H1 (cell line): Measurements from ENCODE around the gene FNDC1. TPM values are rescaled to one million over a fixed set of nuclear protein-coding genes. Genes with fewer than 3 reads are reported as not detected.

ENCODE experiments used
- CTCF ChIA-PET: fragments of 300-600 bp; sonication (Branson Sonifier 250); formaldehyde crosslinking; loops from one replicate; lab custom pipeline; 2021; ENCODE audit not compliant: partially characterized antibody; lab: Charles Lee
- POLR2A ChIA-PET: fragments of 300-600 bp; sonication (Branson Sonifier 250); formaldehyde crosslinking; loops from one replicate; lab custom pipeline; 2021; ENCODE audit warnings: inconsistent platforms; ENCODE audit not compliant: partially characterized antibody; lab: Charles Lee
- DNase-seq, 2 experiments: peaks; one replicate each; pipeline versions ENCODE4 v3.0.0 to v3.0.0-alpha.2; 2010 to 2022; ENCODE audit warnings: low spot score in 2 of 2, low read depth in 1 of 2, mixed read lengths in 1 of 2
- FAIRE-seq: peaks from 2 replicates; lab custom pipeline; 2011; peaks lifted over from hg19 to GRCh38; lab: Jason Lieb, UNC
- H2AFZ ChIP-seq: 2 replicates; pipeline ENCODE4 v1.8.1; 2012; ENCODE audit warnings: low read length, inconsistent platforms
- H2AK5ac ChIP-seq: 2 replicates; pipeline ENCODE4 v1.6.1; 2013; ENCODE audit warnings: low read depth, low read length
- H2BK120ac ChIP-seq: replicated peaks from 2 replicates; pipeline ENCODE3; 2013; ENCODE audit warnings: low read depth, low read length, inconsistent platforms
- H2BK12ac ChIP-seq: 2 replicates; pipeline ENCODE4 v1.6.1; 2013; ENCODE audit warnings: low read depth, low read length
- H2BK15ac ChIP-seq: 2 replicates; pipeline ENCODE4 v1.6.1; 2013; ENCODE audit warnings: low read length
- H2BK20ac ChIP-seq: 2 replicates; pipeline ENCODE4 v1.6.1; 2013; ENCODE audit warnings: low read length
- H2BK5ac ChIP-seq: 2 replicates; pipeline ENCODE4 v1.6.1; 2013; ENCODE audit warnings: low read depth, low read length
- H3K14ac ChIP-seq: 2 replicates; pipeline ENCODE4 v1.6.1; 2013; ENCODE audit warnings: inconsistent platforms; ENCODE audit not compliant: insufficient read length
- H3K18ac ChIP-seq: 2 replicates; pipeline ENCODE4 v1.6.1; 2013; ENCODE audit warnings: low read length; ENCODE audit errors: extremely low read depth
- H3K23ac ChIP-seq: 2 replicates; pipeline ENCODE4 v1.6.1; 2013; ENCODE audit warnings: inconsistent platforms; ENCODE audit not compliant: insufficient read length
- H3K23me2 ChIP-seq: 2 replicates; pipeline ENCODE4 v1.6.1; 2013; ENCODE audit warnings: low read depth, low read length
- H3K27ac ChIP-seq: 2 replicates; pipeline ENCODE4 v1.6.1; 2011; ENCODE audit warnings: low read depth, low read length, inconsistent platforms
- H3K27me3 ChIP-seq, 4 experiments: replicated peaks in 1 of 4; 1 replicate in 1 of 4; 2 replicates in 3 of 4; pipeline versions ENCODE4 v1.6.1 to v1.8.1; 2011 to 2013; ENCODE audit warnings: low read length in 3 of 4, mild to moderate bottlenecking in 3 of 4, inconsistent platforms in 2 of 4, mixed read lengths in 2 of 4, moderate library complexity in 1 of 4; ENCODE audit not compliant: control insufficient read depth in 3 of 4, insufficient read depth in 3 of 4; ENCODE audit errors: extremely low read depth in 1 of 4
- H3K36me3 ChIP-seq, 4 experiments: 2 replicates each; pipeline versions ENCODE4 v1.6.1 to v1.8.1; 2011 to 2013; ENCODE audit warnings: mild to moderate bottlenecking in 4 of 4, low read length in 3 of 4, moderate library complexity in 2 of 4, control low read depth in 1 of 4, inconsistent platforms in 1 of 4; ENCODE audit not compliant: insufficient read depth in 4 of 4, control insufficient read depth in 2 of 4
- H3K4ac ChIP-seq: replicated peaks from 2 replicates; pipeline ENCODE3; 2013; ENCODE audit warnings: low read length, low read depth, mixed read lengths, inconsistent platforms; ENCODE audit not compliant: insufficient read length
- H3K4me1 ChIP-seq, 4 experiments: replicated peaks in 1 of 4; 1 replicate in 1 of 4; 2 replicates in 3 of 4; pipeline versions ENCODE4 v1.6.1 to v1.8.1; 2011 to 2013; ENCODE audit warnings: low read length in 3 of 4, inconsistent platforms in 2 of 4, mixed read lengths in 1 of 4; ENCODE audit not compliant: insufficient read depth in 4 of 4, control insufficient read depth in 3 of 4
- H3K4me2 ChIP-seq, 2 experiments: 2 replicates each; pipeline versions ENCODE4 v1.6.1 to v1.8.1; 2011 to 2013; ENCODE audit warnings: low read depth in 2 of 2, low read length in 2 of 2, control low read depth in 1 of 2, inconsistent platforms in 1 of 2, mild to moderate bottlenecking in 1 of 2; ENCODE audit not compliant: insufficient read depth in 1 of 2
- H3K4me3 ChIP-seq, 4 experiments: fragments of 200-600, 300-600 bp in 1 of 4; sonication (generic), shearing (Covaris generic), sonication (Bioruptor Twin) in 1 of 4; 2 replicates each; pipeline versions ENCODE4 v1.5.1 to v1.8.1; 2011 to 2016; ENCODE audit warnings: low read length in 4 of 4, low read depth in 3 of 4, control low read depth in 2 of 4, inconsistent platforms in 2 of 4, mild to moderate bottlenecking in 2 of 4, mixed read lengths in 1 of 4, moderate library complexity in 1 of 4; ENCODE audit not compliant: insufficient read depth in 2 of 4; ENCODE audit errors: extremely low read depth in 1 of 4
- H3K56ac ChIP-seq: replicated peaks from 2 replicates; pipeline ENCODE3; 2013; ENCODE audit warnings: low read depth, mild to moderate bottlenecking, mixed read lengths, low read length, inconsistent platforms; ENCODE audit not compliant: insufficient read length
- H3K79me1 ChIP-seq: 2 replicates; pipeline ENCODE4 v1.6.1; 2013; ENCODE audit warnings: low read depth, low read length, control low read depth
- H3K79me2 ChIP-seq, 2 experiments: 2 replicates each; pipeline versions ENCODE4 v1.6.1 to v1.8.1; 2012 to 2013; ENCODE audit warnings: low read length in 2 of 2, mild to moderate bottlenecking in 2 of 2, inconsistent platforms in 1 of 2; ENCODE audit not compliant: insufficient read depth in 2 of 2, control insufficient read depth in 1 of 2
- H3K9ac ChIP-seq, 4 experiments: replicated peaks in 1 of 4; 1 replicate in 1 of 4; 2 replicates in 3 of 4; pipeline versions ENCODE4 v1.6.1 to v1.8.1; 2011 to 2013; ENCODE audit warnings: low read depth in 3 of 4, low read length in 3 of 4, control low read depth in 2 of 4, mild to moderate bottlenecking in 2 of 4, moderate library complexity in 2 of 4, inconsistent platforms in 1 of 4; ENCODE audit errors: extremely low read depth in 1 of 4
- H3K9me3 ChIP-seq, 2 experiments: 2 replicates each; pipeline versions ENCODE4 v1.6.1 to v1.8.1; 2012 to 2013; ENCODE audit warnings: mild to moderate bottlenecking in 2 of 2, moderate library complexity in 2 of 2, control low read depth in 1 of 2, inconsistent platforms in 1 of 2, low read depth in 1 of 2, low read length in 1 of 2, mixed read lengths in 1 of 2; ENCODE audit not compliant: insufficient read depth in 2 of 2
- H4K20me1 ChIP-seq, 2 experiments: replicated peaks in 1 of 2; 2 replicates each; pipeline versions ENCODE3 to v1.8.1; 2011 to 2013; ENCODE audit warnings: inconsistent platforms in 2 of 2, low read length in 2 of 2, mild to moderate bottlenecking in 1 of 2; ENCODE audit not compliant: insufficient read depth in 2 of 2, control insufficient read depth in 1 of 2
- H4K5ac ChIP-seq: 2 replicates; pipeline ENCODE4 v1.6.1; 2013; ENCODE audit warnings: low read length, low read depth, mixed read lengths, inconsistent platforms; ENCODE audit not compliant: insufficient read length
- H4K8ac ChIP-seq: 2 replicates; pipeline ENCODE4 v1.8.0; 2013; ENCODE audit warnings: mild to moderate bottlenecking, moderate library complexity, low read length, inconsistent platforms; ENCODE audit not compliant: insufficient read depth; ENCODE audit errors: extremely low read depth
- H4K91ac ChIP-seq: replicated peaks from 2 replicates; pipeline ENCODE3; 2013; ENCODE audit warnings: low read length, mixed read lengths, inconsistent platforms; ENCODE audit not compliant: insufficient read length
- CBX8 ChIP-seq: fragments of 300-800, 300-1000 bp; sonication (generic); IDR thresholded peaks from 2 replicates; pipeline ENCODE4 v1.7.1; 2016; ENCODE audit warnings: low read depth, low read length, borderline replicate concordance
- CTBP2 ChIP-seq: IDR thresholded peaks from 2 replicates; pipeline ENCODE4 v1.7.0; 2011; ENCODE audit warnings: borderline replicate concordance, mild to moderate bottlenecking, moderate library complexity, mixed read lengths, low read length; ENCODE audit not compliant: insufficient read depth, insufficient read length
- EP300 ChIP-seq, 2 experiments: IDR thresholded peaks; 1 replicate in 1 of 2; 2 replicates in 1 of 2; pipeline ENCODE4 v1.6.1; 2011 to 2012; ENCODE audit warnings: low read depth in 2 of 2, low read length in 2 of 2, mild to moderate bottlenecking in 2 of 2, borderline replicate concordance in 1 of 2, inconsistent platforms in 1 of 2, moderate library complexity in 1 of 2
- EZH2 ChIP-seq: fragments of 200-600 bp; sonication (generic); IDR thresholded peaks from 2 replicates; pipeline ENCODE4 v1.7.1; 2012; ENCODE audit warnings: low read depth, mild to moderate bottlenecking, moderate library complexity, low read length, inconsistent platforms; ENCODE audit not compliant: severe bottlenecking
- PHF8 ChIP-seq: fragments of 200-600 bp; sonication (generic); conservative IDR thresholded peaks from 2 replicates; pipeline ENCODE4 v1.7.1; 2012; ENCODE audit warnings: low read depth, mild to moderate bottlenecking, inconsistent platforms, low read length, moderate library complexity
- SAP30 ChIP-seq: fragments of 300-600 bp; sonication (generic); IDR thresholded peaks from 2 replicates; pipeline ENCODE4 v1.7.1; 2012; ENCODE audit warnings: low read length, moderate library complexity, mild to moderate bottlenecking, inconsistent platforms; ENCODE audit not compliant: insufficient read depth, insufficient replicate concordance
- SIRT6 ChIP-seq: IDR thresholded peaks from one replicate; pipeline ENCODE4 v1.7.1; 2012; ENCODE audit warnings: low read length, inconsistent platforms
- SP4 ChIP-seq: IDR thresholded peaks from 2 replicates; pipeline ENCODE4 v1.6.1; 2012; ENCODE audit warnings: low read length, inconsistent platforms
- TAF7 ChIP-seq: optimal IDR thresholded peaks from 2 replicates; pipeline ENCODE3; 2011; ENCODE audit warnings: low read depth, mild to moderate bottlenecking, inconsistent platforms, low read length, moderate library complexity, borderline replicate concordance
- TEAD4 ChIP-seq: IDR thresholded peaks from 2 replicates; pipeline ENCODE4 v1.6.1; 2012; ENCODE audit warnings: low read depth, low read length, inconsistent platforms, mixed read lengths
- ZNF274 ChIP-seq: IDR thresholded peaks from 2 replicates; pipeline ENCODE4 v1.7.0; 2012; ENCODE audit warnings: low read length, borderline replicate concordance; ENCODE audit errors: extremely low read depth
- WGBS, 2 experiments: shearing (Covaris generic) in 1 of 2; methylation state at CpG; one replicate each; pipeline versions ENCODE4 v1.1.6 to v1.1.7; 2013 to 2015; ENCODE audit warnings: low lambda C conversion rate in 2 of 2, mixed read lengths in 2 of 2, inconsistent platforms in 1 of 2, low coverage in 1 of 2, missing lambda C conversion rate in 1 of 2; ENCODE audit not compliant: insufficient replicate concordance in 2 of 2, insufficient coverage in 1 of 2, insufficient read length in 1 of 2; ENCODE audit errors: extremely low coverage in 1 of 2, missing lambda C conversion rate in 1 of 2; 5-methylcytosine and 5-hydroxymethylcytosine counted together
- polyA plus RNA-seq, 7 experiments: library from polyadenylated mRNA; depleted of rRNA in 3 of 7; stranded (reverse) in 5 of 7; unstranded in 2 of 7; fragments of >200 nt in 5 of 7; fragments of 200-250 nt in 2 of 7; gene quantifications; 1 replicate in 5 of 7; 2 replicates in 1 of 7; 4 replicates in 1 of 7; pipeline versions ENCODE4 v1.2.1 to v1.2.3, GENCODE V29; 2011 to 2013; ENCODE audit warnings: missing spikeins in 2 of 7, mixed read lengths in 2 of 7
- total RNA-seq: library from RNA; stranded (reverse); fragmentation: NEBNext Ultra II Directional; extraction: Animal tissue kit (Norgen Biotek cat#: 25700); gene quantifications from 2 replicates; pipeline ENCODE4 v1.2.1, GENCODE V29; 2021

Gene FNDC1
- total and polyA plus RNA-seq, 2 of the 8 experiments (the other 6 are each of a cell fraction or from before 2014, with no cell fraction given): 0.06 to 0.30 TPM

DNA sequence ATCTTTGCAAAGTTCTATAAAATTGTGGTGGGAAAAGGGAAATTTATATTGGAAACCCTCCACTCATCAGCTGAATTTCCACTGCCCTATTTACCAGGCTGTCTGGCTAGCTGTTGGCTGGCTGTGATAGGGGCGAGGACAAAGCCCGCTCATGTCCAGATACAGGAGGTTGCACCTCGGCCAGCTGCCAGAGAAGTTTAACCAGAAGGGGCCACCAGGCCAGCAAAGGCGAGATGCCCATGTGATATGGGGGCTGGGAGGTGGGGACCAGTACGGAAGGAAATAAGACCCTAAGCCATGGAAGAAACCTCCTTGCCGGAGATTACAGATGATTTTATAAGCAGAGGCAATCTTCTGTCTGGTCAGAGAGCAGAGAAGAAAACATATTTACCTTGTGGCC is 143.8 kb downstream of the FNDC1 start:
- CTCF ChIA-PET: no interaction called here
- Histone ChIP-seq H3K27me3 (no peaks in the 10 kb centered on the region), H2AK5ac (no peak overlapping the region), H4K8ac (no peak overlapping the region), H4K5ac (no peak overlapping the region), H3K23me2 (no peaks in the 10 kb centered on the region), H3K27ac (no peak overlapping the region), H3K79me1 (no peaks in the 10 kb centered on the region), H2BK15ac (no peak overlapping the region), H3K4ac (no peak overlapping the region), H4K91ac (no peak overlapping the region), H3K79me2 (no peaks in the 10 kb centered on the region), H3K4me3 (no peak overlapping the region), H2BK20ac (no peak overlapping the region), H4K20me1 (no peaks in the 10 kb centered on the region), H3K36me3 (no peaks in the 10 kb centered on the region), H2AFZ (no peak overlapping the region), H3K56ac (no peak overlapping the region)
- FAIRE-seq (no peak), DNase-seq (no peak)
- no peak for TF ChIP-seq EZH2
- TF ChIP-seq ZNF274: no peak
- TF ChIP-seq CBX8: no peak
- no peak for TF ChIP-seq TEAD4
- no peak for TF ChIP-seq SP4
- TF ChIP-seq TAF7: no peak
- TF ChIP-seq EP300 (IDR thresholded peaks at IDR 0.05; ENCODE audit: borderline replicate concordance in 1 of 2, low read depth in 2 of 2, low read length in 2 of 2): no peak
- TF ChIP-seq CTBP2: no peak
- no peak for TF ChIP-seq PHF8
- no peak for TF ChIP-seq SIRT6
- TF ChIP-seq SAP30: no peak
- TF ChIP-seq, all 59 proteins: peak for 0
- no peak overlapping the region for H2BK120ac ChIP-seq
- POLR2A ChIA-PET: no interaction called here
- H3K9me3 ChIP-seq: peaks cover 83 to 88% of the 10 kb centered on the region in 2 experiments
- H3K4me2 ChIP-seq: no peak overlapping the region
- no peak overlapping the region for H3K14ac ChIP-seq
- H3K23ac ChIP-seq: no peak overlapping the region
- no peak overlapping the region for H3K18ac ChIP-seq
- no peaks in the 10 kb centered on the region for H3K4me1 ChIP-seq
- no peak overlapping the region for H2BK5ac ChIP-seq
- H3K9ac ChIP-seq: no peak overlapping the region
- WGBS, 2 experiments: 88% methylated on average over 6 of the region's 6 CpGs; no CpG with 5 or more reads in 1 of the 2 experiments
- no peak overlapping the region for H2BK12ac ChIP-seq
